Stimulated activated CD4-positive, alpha-beta T cell treated with anti-CD3 and anti-CD28 coated beads, Interleukin-12 subunit alpha, Interleukin-12 subunit beta, amount 100 ng/mL, for 48 hours (primary cell): Measurements from ENCODE around the gene TTI1.
"Not testable (repeated sequence)": the region's sequence is repeated elsewhere in the genome, so short reads cannot be mapped to it uniquely, and the experiment has no call there.

Source experiments
- DNase-seq, 3 donors: peaks; one replicate each; pipeline ENCODE4 v3.0.0-alpha.2; 2020; ENCODE audit warnings: low read depth in 2 of 3, low spot score in 1 of 3

Gene TTI1

DNA sequence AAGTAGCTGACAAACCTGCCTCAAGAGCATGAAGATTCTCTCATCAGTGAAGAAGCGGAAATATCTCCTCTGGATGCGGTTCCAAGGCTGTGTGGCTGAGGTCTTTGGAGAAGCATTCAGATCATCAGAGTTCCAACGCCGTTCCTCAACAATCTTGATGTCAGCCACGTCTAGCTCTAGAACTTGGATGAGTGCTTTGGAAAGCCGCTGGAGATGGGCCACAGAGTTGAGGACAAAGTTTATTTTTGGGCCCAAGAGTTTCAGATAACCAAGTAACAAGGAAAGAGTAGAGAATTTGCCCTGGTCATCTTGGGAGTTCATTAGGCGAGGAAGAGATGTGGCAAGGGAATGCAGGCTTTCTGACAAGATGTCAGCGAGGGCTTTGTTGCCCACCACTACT lies 20.9 kb downstream of the TTI1 start:
- DNase-seq = no peak

DNA sequence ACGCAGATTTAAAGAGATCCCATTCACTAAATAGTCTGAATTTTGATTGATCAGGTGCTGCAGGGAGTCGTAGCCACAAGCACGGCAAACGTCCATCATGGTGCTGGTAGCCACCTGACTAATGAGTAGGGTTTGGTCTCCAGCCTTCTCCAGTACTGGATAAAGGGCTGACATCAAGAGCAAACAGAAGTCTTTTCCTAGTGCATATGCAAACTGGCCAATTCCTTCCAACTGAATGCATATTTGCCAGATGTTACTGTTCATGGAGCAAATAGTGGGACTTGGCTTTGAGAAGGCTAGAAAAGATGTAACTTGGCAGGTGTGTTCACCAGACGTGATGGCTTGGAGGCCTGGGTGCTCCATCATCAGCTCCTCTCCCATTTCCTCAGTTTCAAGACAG lies 21.6 kb downstream of the TTI1 start:
- DNase-seq = no peak

DNA sequence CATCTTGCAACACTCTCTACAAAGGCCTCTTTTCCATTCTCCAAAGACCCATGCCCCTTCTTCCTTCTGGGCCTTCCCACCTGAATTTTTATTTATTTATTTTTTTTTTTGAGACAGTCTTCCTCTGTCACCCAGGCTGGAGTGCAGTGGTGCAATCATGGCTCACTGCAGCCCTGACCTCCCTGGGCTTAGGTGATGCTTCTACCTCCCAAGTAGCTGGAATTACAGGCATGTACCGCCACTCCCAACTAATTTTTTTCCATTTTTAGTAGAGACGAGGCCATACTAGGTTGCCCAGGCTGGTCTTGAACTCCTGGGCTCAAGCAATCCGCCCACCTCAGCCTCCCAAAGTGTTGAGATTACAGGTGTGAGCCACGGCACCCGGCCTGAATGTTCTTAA lies 23.8 kb downstream of the TTI1 start:
- DNase-seq = not testable (repeated sequence)

DNA sequence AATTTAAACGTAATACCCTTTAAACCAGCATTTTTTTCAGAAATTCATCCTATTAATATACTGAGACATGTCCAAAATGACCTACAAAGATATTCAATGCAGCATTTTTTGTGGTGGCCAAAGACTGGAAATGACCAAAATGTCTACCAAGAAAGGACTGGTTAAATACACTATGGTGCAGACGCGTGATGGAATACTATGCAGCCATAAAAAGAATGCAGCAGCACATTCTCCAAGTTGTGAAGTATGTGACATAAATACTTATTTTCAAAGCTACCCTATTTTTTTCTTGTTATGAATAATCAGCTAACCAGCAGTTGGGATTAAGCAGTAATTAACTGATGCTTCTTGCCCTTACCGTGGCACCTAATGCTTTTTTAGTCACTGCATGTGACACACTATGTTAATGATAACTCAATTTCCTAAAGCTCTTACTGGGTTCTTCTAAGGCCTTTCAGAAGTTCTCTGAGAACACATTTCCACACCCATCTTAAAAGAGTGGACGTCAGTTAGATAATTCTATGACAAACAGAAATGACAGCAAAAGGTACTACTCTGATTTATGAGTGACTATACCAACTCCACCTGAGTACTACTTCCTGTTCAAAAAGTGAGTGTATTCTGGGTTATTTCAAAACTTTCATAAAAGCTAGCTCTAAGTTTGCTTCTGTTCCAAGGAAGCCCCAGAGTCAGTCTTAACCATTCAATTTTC lies 24.9 kb downstream of the TTI1 start:
- no peak for DNase-seq

DNA sequence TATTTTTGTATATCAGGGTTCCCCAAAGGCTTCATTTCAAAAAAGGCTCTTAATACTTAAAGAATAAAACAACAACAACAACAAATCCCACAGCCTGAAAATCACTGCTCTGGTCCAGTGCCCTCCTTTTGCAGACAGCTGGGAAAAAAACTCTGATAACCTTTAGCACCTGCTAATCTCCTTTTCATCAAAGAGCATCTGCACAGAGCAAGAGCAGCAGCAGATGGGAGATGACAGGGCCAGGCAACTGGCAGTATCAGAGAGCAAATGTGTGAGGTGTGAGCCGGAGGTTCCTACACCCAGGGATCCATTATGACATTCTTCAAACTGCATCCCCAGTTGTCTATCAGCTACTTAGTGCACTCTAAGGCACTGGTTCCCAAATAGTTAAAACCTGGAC lies 25.7 kb downstream of the TTI1 start:
- no peak for DNase-seq

DNA sequence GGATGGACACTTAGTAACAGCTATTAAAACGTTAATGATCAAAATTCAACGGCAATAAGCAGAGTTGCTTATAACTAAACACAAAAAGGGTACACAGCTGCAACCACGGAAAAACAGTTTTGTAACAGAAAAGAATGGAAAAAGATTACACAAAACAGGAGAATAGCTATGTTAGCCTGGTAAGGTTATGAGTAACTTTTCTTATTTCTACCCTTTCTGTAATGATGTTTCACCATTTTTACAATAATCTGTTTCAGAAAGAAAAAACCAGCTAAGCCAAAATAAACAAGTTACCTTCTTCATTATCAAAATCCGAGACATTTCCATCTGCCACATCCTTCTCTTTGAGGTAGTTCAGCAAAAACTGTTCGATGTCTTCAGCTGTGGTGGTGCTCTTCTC lies 27.4 kb downstream of the TTI1 start:
- DNase-seq = no peak

DNA sequence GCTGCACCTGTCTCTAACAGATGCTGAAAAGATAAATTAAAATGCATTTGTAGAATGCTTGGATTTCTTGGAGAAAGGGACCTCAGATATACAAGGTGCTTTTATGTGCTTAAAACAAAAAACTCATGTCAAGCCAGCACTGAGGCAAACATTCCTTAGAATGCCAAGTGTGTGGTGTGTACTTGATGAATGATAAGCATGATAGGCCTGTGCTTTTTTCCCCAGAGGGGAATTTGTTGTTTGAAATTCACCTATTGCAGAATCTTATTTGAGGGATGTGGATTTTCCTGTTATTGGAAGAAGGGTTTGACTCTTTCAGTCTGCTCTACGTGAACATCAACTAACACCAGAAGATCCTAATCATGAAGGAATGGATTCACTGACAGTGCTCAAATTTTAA lies 28.8 kb downstream of the TTI1 start:
- DNase-seq = no peak

DNA sequence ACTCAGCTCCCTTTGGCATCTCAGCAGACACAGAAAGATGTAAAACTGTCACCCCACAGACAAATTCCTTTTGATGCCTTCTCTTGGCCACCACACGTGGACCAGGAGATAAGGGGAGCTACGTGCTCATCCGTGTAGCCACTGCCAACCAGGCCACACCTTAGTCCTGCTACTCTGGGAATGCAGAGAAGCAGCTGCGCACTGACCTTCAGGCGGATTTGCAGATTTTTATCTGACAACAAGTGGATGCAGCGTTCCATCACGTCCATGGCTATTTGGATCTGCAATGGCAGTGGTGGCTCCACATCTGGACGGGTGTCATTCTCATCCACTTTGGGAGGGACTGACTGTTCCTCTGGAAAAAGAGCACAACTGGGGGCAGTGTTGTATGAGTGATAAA lies 30.8 kb downstream of the TTI1 start:
- DNase-seq = no peak

DNA sequence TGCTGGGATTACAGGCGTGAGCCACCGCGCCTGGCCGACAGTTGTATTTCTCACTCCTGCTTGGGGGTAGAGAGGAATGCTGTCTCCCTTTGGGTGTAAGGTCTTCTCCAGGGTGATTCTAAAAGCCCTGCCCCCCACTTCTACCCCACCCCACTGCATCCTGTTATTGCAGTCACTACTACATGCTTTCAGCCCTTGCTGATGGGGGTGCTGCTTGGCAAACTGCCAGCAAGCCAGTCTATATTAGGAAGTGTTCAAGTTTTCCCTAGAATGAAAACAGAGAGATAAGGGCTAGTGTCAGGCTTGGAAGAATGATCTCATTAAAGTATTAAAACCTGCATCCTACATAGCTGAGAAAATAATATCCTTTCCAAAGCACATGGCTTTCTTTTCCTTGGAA lies 31.3 kb downstream of the TTI1 start:
- no peak for DNase-seq

DNA sequence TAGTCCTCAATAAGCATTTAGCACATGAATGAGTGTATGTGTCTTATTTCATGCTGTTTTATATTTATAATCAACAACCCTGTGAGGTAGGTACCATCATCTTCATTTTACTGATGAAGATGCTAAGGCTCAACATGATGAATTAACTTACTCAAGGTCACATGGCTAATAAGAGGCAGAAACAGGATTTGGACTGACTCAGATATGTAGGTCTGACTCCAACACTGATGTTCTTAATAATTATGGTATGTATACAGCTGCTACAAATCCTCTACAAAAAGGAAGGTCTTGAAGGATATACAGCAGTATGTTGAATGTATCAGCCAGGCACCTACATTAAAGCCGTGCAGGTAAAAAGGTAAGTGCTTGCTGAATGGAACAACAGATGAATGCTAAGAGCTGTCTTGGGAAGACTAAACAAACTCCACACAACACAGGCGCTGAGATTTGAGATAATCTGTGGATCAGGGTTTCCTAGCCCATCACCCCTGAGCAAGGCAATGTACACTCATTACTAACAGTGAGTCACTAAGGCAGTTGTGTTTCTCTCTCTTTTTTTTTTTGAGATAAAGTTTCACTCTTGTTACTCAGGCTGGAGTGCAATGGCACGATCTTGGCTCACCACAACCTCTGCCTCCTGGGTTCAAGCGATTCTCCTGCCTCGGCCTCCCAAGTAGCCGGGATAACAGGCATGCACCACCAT lies 31.9 kb downstream of the TTI1 start:
- peak in 2 of 3 donors; percentile 4 to 12 for DNase-seq

DNA sequence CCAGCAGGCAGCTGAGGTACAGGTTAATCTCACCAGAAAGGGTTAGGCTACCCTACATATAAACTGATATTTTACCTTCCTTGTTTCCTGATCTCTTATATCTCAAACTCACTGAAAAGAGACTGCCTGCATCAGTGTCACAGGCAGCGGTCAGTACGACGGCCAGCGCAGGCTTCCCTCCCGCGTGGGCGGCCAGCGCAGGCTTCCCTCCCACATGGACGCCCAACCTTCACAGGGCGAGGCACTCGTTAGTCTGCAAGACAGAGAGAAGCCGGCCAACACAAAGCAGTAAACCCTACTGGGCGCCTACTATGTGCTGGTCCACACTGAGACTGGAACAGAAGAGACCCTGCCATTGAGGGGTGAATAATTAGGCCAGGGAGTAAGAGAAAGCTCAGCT lies 33.0 kb downstream of the TTI1 start:
- no peak for DNase-seq

DNA sequence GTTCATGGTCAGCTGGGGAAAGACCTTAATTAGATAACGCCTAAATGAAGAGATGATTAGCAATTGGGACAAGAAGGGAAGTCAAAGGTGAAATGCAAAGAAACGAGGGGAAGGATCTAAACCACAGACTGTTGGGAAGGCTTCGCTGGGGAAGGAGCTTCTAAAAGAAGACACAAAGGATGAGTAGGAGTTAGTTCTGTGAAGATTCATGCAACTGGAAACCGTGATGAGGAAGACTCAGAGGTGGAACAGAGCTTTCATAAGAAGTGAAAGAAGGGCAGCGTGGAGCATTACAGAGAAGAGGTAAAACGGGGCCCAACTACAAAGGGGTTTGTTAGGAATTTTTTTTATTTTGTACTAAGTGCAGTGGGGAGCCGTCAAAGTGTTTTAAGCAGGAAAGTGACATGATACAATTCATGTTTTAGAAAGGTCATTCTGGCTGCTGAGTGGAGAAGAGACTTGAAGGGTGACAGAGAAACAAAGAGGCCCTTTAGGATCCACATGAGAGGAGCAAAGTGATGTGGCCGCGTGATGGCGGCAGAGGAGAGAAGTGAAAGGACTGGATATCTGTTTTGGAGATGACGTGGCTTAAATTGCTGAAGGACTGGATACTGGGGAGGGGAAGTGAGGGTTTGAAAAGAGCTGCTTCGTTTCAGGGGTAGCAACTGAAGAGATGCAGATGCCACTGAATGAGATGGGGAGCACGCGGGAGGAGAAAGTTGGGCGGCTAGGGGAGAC lies 33.6 kb downstream of the TTI1 start:
- DNase-seq = no peak

DNA sequence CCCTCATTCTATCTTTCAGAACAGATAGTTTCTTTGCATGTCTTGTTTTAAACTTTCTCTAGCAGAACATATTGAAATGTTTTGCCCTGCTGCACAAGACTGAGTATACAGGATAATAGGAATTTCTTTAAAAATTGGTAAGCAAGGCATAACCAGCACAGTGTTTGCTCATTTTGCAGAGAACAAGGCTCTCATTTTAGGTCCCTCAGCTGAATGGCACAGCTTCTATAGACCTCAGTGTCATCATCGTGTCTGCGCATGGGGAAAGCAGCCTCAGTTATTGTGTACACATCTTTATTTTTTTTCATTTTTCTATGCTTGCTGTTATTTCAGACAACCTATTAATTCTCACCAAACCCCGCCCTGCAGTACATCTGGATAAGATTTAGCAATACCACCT lies 35.7 kb downstream of the TTI1 start:
- no peak for DNase-seq

DNA sequence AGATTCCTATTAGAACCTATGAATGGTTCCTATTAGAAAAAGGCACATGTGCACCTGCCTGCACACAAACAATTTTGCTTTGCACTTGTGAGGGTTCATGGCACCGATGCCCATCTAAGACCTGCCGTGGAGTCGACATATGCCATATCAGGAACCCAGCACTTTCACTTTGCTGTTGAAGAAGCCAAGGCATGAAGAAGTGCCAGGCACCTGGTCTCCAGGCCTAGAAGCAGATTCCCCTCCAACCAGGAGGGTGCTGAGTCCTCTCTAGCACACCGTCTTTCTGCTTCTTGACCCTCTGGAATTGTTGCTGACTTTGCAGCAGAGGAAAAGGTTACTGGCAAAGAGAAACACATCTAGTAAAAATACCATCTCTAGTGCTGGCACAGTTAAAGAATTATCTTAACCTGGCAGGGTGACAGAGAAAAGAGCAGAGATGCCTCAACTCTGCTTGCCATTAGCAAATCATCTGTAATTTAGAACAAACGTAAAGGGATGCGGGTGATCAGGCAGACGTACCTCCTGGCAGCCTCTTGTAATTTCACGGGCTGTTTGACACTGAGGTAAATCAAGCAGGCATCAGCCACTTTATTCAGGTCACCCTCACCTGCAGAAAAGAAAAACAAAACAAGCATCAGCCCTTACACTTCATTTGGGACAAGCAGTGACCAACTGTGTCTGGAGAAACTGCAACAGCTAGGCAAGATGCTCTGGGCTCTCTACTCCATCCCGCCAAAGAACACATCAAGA lies 37.2 kb downstream of the TTI1 start:
- no peak for DNase-seq

DNA sequence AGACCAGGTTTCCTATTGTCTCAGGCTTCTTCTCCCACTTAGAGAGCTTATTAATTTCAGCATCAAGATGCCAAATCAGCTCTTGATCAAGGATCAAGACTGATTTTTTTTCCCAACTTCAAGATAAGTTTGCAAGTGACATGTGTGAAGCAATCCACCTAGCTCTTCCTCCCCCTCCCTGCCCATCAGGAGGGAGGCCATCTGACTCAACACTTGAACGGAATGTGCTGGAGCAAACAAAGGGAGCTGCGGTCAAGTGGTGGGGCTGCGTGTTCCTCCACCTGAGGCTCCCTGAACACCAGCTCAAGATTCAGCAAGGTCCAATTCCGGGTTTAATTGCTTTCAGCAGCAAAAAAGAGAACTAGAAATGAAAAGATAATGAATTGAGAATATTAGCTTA lies 38.7 kb downstream of the TTI1 start:
- DNase-seq = no peak

DNA sequence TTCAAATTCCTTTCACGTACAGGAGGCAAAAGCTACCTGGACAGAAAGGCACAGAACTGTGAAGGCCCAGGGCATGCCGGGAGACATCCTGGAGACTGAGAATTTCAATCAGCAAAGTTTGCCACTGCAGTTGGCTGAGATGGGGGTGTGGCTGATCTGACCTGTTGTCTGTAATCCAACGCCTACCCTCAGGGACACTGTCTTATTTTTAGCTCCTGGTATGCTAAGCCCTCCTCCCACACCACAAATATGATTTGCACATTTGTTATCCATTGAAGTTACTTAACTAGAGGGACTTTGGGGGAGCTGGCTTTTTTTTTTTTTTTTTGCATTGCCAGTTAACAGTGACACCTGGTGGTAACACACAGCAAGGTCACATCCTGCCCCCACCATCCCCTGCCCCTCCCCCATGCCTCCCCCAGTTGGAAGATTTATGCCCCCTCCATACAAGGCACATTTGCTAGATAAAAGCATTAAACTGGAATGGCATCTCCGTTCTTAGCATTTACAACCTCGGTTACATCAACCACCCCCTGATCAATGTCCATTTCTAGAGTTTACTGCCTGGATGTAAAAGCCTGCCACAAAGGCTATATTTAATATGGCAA lies 40.4 kb downstream of the TTI1 start:
- DNase-seq = no peak

DNA sequence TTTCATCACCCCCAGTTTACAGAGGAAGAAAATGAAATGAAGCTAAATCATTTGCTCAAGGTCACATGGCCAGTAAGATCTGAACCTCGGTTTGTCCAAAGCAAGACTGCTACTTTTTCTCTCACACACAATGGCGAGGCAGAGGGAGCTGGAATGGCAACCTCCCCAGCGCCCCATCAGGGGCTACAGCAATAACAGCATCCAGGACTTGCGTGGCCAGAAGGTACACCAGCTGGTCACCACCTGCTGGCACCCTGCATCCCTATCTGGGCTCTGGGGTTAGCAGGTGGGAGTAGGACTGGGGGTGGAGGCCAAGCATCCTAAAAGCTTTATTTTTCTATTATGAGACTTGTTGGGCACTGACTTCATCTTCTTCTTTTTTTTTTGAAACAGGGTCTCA lies 41.3 kb downstream of the TTI1 start:
- no peak for DNase-seq

DNA sequence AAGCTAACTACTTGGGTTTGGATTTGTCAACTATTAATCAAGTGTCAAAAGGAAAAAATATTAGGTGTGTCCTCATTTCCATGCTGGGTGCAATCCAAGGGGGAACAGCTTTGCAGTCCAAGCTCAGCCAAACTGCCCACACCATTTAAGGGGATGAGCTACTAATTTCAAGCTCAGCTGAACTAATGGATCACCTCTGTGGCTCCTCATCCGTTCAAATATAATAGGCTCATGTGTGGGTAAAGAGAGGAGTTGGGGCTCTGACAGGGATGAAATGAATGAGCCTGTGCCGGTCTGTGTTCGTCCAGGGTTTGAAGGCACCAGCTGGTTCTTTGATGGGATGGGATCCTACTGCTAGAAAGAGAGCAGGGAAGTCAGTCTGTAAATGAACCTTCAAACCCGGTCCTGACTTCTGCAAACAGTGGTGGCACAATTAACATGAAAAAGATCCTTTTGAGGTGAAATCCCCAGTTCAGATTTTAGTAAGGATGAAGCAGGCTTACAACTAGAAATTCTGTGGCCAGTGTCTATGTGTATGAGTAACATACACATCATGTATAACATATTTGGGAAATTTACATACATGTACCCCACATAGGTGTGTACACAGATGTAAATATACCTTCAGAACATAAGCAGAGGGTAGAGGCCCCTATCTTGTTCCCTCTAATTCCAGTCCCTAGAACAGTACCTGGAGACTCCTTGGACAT lies 41.9 kb downstream of the TTI1 start:
- no peak for DNase-seq

DNA sequence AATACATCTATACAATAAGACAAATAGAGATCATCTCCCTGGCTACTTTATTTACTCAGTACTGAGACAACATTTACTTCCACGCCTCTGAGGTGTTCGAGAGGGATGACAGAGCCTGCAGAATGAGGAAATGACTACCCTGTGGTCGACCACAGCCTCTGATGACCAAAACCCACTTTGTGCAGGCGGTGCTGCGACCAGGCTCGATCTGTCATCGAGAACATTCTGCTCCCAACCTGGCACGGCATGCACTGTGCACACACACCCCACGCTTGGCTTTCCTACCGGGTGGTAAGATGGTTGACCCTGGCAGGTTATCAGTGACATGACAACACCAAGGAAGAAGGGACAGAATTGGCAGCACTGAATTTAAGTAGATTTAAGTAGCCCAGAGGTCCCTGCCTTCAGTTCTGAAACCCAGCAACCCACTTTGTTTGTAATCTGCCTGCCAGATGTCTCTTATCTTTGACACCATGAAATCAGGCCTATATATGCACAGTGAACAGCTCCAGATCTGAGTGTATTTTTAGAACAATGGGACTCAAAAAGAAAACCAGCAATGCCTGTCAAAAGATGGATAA lies 42.6 kb downstream of the TTI1 start:
- peak; percentile 30 to 50 (median 50) for DNase-seq

DNA sequence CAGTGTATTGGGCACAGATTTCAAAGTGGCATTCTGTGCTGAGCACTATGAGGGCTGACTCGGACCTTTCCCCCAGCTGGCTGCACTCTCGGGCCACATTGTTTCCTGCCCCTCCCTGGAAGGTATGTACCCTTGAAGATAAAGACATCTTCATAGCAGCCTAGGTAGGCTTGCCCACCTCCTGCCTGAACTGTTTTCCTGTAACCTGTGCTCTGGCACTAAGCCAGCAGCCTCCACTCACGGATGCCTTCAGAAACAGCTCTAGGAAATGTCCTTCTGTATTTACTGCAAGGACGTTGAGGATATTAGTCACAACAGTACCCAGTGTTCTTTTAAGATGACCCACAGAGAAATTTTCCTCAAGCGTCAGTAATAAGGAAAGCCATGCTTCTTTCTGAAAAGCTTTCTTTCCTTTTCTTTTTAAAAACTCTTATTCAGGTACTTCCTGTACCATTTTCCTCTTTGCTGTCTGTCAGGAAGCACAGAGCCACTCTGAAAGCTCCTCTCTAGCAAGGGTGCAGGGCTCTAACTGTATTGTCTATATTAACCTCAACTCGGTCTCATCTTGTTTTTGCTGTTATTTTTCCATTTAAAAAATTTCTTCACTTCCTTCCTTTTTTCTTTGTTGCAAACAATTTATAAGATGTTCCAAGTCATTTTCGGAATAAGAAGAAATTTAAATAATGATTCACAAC lies 43.5 kb downstream of the TTI1 start:
- DNase-seq = no peak
